ENCODE results near the gene CASS4.
"Not testable (repeated sequence)": the region's sequence is repeated elsewhere in the genome, so short reads cannot be mapped to it uniquely, and the experiment has no call there.

CASS4 gene

GRCh38 chr20:56411759-56412472, at the start of gene CASS4:
CASS4 (plus strand) TSS chr20:56412260; CDS start chr20:56412459, 199 bp downstream.
- DNase-seq = peak; percentile 62

GRCh38 chr20:56362833-56363413, 49.1 kb upstream of the CASS4 start:
- DNase-seq = no peak

- no peak for DNase-seq
Observed at GRCh38 chr20:56363491-56363890, 48.6 kb upstream of the CASS4 start.

- no peak for DNase-seq
Observed at GRCh38 chr20:56368351-56369134, 43.5 kb upstream of the CASS4 start.

GRCh38 chr20:56369179-56369578, 42.9 kb upstream of the CASS4 start:
- no peak for DNase-seq

GRCh38 chr20:56371977-56372376, 40.1 kb upstream of the CASS4 start:
- DNase-seq = no peak

GRCh38 chr20:56372850-56373249, 39.2 kb upstream of the CASS4 start:
- DNase-seq = no peak

GRCh38 chr20:56373942-56374341, 38.1 kb upstream of the CASS4 start:
- DNase-seq = peak; percentile 16

GRCh38 chr20:56376331-56376730, 35.7 kb upstream of the CASS4 start:
- DNase-seq = no peak

- no peak for DNase-seq
Observed at GRCh38 chr20:56378386-56378785, 33.7 kb upstream of the CASS4 start.

- DNase-seq = no peak
Observed at GRCh38 chr20:56380375-56380774, 31.7 kb upstream of the CASS4 start.

GRCh38 chr20:56381501-56381900, 30.6 kb upstream of the CASS4 start:
- no peak for DNase-seq

GRCh38 chr20:56382696-56383095, 29.4 kb upstream of the CASS4 start:
- no peak for DNase-seq

- no peak for DNase-seq
Observed at GRCh38 chr20:56383334-56383733, 28.7 kb upstream of the CASS4 start.

GRCh38 chr20:56385130-56385529, 26.9 kb upstream of the CASS4 start:
- no peak for DNase-seq

GRCh38 chr20:56386219-56386618, 25.8 kb upstream of the CASS4 start:
- DNase-seq = no peak

- no peak for DNase-seq
Observed at GRCh38 chr20:56388882-56389281, 23.2 kb upstream of the CASS4 start.

GRCh38 chr20:56389807-56390206, 22.3 kb upstream of the CASS4 start:
- no peak for DNase-seq

- not testable (repeated sequence) for DNase-seq
Observed at GRCh38 chr20:56390396-56390795, 21.7 kb upstream of the CASS4 start.

GRCh38 chr20:56391037-56391436, 21.0 kb upstream of the CASS4 start:
- DNase-seq = no peak

GRCh38 chr20:56391596-56392131, 20.4 kb upstream of the CASS4 start:
- no peak for DNase-seq

- peak; percentile 100 for DNase-seq
Observed at GRCh38 chr20:56392132-56392880, 19.8 kb upstream of the CASS4 start, which contains the start of the genes AURKA and CSTF1. AURKA (minus strand) TSS chr20:56392215; CDS start chr20:56388197, 4,018 bp downstream. CSTF1 (plus strand) TSS chr20:56392645; CDS start chr20:56395553, 2,908 bp downstream.
